ENCODE results near the gene HOXB7.

The HOXB7 gene

GRCh38 chr17:48564188-48565021 is 46.4 kb downstream of the HOXB7 start:
- no peak for DNase-seq

DNA sequence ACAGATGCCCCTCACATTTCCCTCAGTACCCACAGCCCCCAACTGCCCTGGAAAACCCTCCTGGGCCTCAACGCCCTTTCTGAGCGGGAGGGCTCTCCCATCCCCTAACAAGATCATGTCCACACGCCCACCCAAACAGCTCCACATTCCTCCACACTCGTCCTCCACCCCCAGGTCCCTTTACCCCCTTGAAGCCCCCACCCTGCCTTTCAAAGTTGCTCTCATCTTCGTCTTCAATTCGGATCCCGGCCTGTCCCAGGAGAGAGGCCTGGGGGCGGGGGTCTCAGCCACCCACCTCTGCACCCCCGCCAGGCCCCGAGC is 47.0 kb downstream of the HOXB7 start:
- no peak for DNase-seq

DNA sequence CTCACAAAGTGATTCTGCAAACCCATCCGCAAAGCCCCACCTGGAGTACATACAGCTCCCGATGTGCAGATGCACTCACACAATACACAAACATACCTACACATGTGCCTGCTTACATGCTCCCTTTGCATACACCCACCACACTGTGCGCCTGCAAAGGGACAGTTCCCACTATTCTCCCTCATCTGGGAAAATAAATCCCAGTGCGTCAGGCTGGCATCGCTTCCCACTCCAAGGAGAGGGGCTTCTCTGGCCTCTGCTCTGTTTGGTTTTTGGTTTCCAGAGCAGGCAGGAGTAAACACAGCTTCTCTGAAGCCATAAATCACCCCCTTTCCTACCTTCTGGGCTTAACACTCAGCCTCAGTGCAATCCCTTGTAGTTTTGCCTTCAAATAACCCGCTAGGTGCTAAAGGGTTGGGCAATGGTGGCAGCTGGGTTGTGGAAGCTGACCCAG is 47.4 kb downstream of the HOXB7 start:
- no peak for DNase-seq

DNA sequence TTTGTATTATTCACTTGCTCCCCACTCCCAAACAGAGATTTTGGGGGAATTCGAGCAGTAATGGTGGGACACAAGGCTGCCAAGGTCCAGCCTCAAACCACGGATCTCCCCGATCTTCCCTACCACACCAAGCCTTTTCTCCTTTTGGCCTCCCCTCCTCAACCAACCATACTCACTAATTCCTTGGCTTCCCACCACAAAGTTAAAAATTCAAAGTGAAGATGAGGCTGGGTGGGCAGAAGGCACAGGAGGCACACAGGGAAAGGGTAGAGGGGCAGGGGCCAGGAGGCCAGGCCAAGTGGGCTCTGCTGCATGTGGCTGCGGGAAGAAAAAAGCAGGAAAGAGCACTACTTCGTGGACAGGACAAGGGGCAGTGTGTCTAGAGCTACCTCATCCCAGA is 47.9 kb downstream of the HOXB7 start:
- DNase-seq: no peak

GRCh38 chr17:48561884-48562810 is 48.7 kb downstream of the HOXB7 start:
- DNase-seq: no peak

GRCh38 chr17:48559840-48560817 is 50.7 kb downstream of the HOXB7 start:
- DNase-seq: no peak

DNA sequence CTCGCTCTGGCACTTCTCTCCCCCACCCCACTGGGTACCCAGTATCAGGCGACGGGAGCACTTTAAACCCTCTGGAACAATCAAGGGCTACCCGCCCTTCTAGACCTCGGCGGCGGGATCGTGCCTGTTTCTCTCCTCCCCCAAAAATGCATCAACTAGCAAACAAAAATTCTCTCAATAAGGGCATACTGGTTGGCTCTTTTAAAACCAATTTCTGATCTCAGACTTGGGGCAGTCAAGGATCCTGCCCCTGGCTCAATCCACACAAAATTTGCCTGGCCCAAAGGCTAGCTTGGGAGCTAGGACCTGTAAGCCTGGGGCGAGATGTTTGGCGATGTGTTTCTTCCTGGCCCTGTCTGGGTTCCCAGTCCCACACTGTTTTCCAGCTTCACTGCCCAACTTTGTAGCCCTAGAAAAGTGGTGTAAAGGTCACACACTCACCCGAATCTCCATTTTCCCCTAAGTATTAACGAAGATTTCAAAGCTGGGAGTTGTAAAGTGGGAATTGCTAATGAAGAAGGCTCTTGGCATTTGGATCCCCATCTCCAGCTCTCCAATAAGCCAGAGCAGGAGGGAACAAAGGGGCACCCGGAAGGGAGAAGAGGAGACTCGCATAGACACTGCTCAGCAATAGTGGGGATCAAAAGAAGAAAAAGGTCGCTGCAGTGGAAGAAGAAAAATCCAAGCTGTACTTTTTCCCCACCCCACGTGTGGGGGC is 51.5 kb downstream of the HOXB7 start:
- no peak for DNase-seq

DNA sequence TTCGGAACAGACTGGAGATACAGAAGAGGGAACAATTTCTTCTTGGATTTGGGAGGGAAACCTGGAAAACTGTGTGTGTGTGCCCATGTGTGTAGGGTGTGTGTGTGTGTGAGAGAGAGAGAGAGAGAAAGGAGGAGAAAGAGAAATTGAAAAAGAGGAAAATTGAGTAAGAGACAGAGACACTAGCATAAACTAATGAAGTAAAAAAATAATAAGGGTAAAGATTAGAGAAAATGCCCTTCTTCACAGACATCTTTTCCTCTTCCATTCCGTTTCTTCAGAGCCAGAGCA is 52.0 kb downstream of the HOXB7 start:
- no peak for DNase-seq

- no peak for DNase-seq
Measured at GRCh38 chr17:48558057-48558830, 52.6 kb downstream of the HOXB7 start.

All from activated T-cell treated with anti-CD3 and anti-CD28 coated beads for 4 hours (primary cell).